GM23248 (cell line): ENCODE results near the gene RAI14.

Experiments
- EZH2 ChIP-seq: fragments of 200-600 bp; sonication (generic); IDR thresholded peaks from 2 replicates; pipeline ENCODE4 v1.6.1; 2018; ENCODE audit warnings: antibody characterized with exemption, mild to moderate bottlenecking; ENCODE audit not compliant: insufficient read depth, poor library complexity, severe bottlenecking
- EZH2phosphoT487 ChIP-seq: fragments of 200-600 bp; sonication (generic); IDR thresholded peaks from 2 replicates; pipeline ENCODE4 v1.6.1; 2018; ENCODE audit warnings: antibody characterized with exemption, moderate library complexity, mild to moderate bottlenecking, low read depth; ENCODE audit not compliant: insufficient read depth

DNA sequence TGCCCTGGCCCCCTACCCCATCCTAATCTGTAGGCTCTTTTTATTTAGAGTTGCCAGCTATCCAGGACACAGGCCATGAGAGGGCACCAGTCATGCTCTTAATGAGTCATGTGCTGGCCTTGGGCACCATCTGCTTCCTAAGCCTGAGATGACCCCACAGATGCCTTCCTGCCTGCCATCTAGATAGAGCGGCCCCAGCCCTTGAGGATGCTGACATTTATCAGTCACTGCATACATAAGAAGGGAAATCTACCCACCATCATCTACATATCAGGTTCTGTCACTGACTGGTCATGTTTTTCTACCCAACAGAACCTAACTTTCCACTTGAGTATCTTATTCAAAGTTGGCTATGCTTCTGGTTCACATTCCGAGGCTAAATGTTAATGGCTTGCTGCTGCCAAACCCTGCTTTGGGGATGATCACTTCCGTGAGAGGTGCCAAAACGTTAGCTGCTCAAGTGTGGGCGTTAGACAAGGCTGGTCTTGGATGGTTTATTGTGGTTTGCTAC is 132.9 kb downstream of the RAI14 start:
- TF ChIP-seq EZH2phosphoT487, result no peak
- no peak for TF ChIP-seq EZH2
